C4-2B (cell line): ENCODE measurements around the gene CFAP77.

Experiments
- H3K27ac ChIP-seq: fragments of 450-650 bp; 2 replicates; pipeline ENCODE4 v1.5.1; 2017
- ZFX ChIP-seq: fragments of 450-650 bp; IDR thresholded peaks from 2 replicates; pipeline ENCODE4 v1.6.1; 2017
- TF ChIP-seq, protein P1 (sequence below): fragments of 450-650 bp; conservative IDR thresholded peaks from 2 replicates; pipeline ENCODE4 v1.5.1; 2017; ENCODE audit warnings: mild to moderate bottlenecking

Gene CFAP77

GRCh38 chr9:132582786-132583583, 173.0 kb downstream of the CFAP77 start:
- no peak overlapping the region for H3K27ac ChIP-seq
- TF ChIP-seq, protein P1, sequence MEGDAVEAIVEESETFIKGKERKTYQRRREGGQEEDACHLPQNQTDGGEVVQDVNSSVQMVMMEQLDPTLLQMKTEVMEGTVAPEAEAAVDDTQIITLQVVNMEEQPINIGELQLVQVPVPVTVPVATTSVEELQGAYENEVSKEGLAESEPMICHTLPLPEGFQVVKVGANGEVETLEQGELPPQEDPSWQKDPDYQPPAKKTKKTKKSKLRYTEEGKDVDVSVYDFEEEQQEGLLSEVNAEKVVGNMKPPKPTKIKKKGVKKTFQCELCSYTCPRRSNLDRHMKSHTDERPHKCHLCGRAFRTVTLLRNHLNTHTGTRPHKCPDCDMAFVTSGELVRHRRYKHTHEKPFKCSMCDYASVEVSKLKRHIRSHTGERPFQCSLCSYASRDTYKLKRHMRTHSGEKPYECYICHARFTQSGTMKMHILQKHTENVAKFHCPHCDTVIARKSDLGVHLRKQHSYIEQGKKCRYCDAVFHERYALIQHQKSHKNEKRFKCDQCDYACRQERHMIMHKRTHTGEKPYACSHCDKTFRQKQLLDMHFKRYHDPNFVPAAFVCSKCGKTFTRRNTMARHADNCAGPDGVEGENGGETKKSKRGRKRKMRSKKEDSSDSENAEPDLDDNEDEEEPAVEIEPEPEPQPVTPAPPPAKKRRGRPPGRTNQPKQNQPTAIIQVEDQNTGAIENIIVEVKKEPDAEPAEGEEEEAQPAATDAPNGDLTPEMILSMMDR: no peak
- TF ChIP-seq ZFX: no peak

DNA sequence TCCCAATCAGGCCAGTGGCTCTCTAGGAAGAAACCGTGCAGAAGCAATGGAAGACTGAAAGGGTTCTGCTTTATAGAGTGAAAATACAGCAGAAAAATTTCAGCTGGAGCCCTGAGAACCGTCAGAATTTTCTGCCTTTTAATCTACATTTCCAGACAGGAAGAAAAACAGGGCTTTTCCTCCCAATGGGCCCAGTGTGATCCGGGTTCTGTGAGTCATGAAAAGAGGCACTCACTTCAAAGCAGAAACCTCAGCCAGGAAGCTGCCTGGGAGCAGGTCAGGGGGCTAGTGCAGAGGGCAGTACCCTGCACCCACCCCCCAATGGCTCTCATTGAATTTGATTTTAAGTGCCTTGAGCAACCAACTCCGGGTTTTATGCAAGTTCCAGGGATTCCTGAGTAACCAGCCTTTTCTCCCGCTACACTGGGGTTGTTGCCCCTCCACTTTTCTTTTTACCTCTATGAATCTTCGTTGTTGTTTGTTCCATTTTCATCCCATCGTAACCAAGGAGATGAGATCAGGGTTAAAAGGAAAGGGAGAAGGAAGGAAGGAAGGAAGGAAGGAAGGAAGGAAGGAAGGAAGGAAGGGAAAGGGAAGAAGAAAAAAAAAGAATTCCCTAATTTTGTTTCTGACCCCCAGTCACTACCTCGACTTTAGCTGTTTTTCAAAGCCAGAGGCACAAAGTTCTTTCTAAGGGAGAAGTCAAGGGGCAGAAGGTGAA, 173.7 kb downstream of the CFAP77 start:
- H3K27ac ChIP-seq: no peak overlapping the region
- TF ChIP-seq, protein P1: no peak
- TF ChIP-seq ZFX: no peak

- no peak for TF ChIP-seq ZFX
- TF ChIP-seq, protein P1: no peak
- H3K27ac ChIP-seq: no peak overlapping the region
Observed at GRCh38 chr9:132584601-132585560, 174.9 kb downstream of the CFAP77 start.

GRCh38 chr9:132585954-132586829, 176.2 kb downstream of the CFAP77 start:
- TF ChIP-seq ZFX: no peak
- TF ChIP-seq, protein P1: no peak
- H3K27ac ChIP-seq: no peak overlapping the region

DNA sequence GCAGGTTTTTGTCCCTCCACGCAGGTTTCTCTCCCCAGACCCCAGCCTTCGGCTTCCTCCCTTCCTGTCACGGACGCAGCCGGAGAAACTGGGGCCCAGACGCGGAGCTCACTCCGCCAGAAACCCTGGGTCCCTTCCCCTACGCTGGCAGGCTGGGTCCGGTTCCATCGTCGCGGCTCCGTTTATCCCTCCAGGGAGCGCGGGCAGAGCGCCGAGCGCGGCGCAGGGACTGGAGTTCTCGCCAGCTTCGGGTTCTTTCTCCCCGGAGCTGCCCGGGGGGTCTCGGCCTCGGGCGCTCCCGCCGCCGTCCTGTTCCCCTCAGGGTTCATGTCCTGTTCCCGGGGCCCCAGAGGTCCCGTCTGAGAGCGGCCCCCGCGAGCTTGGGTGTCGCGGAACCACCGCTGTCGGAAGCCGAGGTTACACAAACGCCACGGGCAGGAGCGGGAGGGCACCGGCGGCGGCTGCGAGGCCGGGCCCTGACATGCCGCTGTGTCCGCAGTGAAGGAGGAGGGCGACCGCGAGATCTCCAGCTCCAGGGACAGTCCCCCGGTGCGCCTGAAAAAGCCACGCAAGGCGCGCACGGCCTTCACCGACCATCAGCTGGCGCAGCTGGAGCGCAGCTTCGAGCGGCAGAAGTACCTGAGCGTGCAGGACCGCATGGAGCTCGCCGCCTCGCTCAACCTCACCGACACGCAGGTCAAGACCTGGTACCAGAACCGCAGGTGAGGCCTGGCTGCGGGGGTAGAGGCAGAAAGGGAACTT, 177.0 kb downstream of the CFAP77 start:
- no peak overlapping the region for H3K27ac ChIP-seq
- TF ChIP-seq, protein P1: no peak
- no peak for TF ChIP-seq ZFX

DNA sequence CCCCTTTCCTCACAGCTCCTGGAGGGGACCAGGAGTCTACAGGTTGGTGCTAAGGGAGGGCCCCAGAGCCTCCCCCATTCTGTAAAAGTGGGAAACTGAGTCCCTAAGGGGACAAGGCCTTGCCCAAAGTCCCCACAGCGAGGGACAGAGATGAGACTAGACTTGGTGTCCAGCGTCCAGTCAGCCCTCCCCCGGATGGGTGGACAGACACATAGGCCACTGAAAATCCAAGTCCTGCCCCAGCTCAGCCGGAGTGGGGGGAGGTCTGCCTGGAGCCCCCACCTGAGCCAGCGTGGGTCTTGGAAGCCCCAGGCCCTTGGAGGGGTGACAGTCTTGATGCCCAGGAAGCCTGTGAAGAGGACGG, 177.6 kb downstream of the CFAP77 start:
- TF ChIP-seq, protein P1: no peak
- no peak for TF ChIP-seq ZFX
- H3K27ac ChIP-seq: no peak overlapping the region
